ENCODE measurements around the gene LRFN2. TPM values are rescaled to one million over a fixed set of nuclear protein-coding genes. Genes with fewer than 3 reads are reported as not detected.
A peak's percentile ranks its signal among the peaks of the same experiment; 100 is the strongest.

LRFN2 gene
- polyA plus RNA-seq, 1 experiment: not detected

DNA sequence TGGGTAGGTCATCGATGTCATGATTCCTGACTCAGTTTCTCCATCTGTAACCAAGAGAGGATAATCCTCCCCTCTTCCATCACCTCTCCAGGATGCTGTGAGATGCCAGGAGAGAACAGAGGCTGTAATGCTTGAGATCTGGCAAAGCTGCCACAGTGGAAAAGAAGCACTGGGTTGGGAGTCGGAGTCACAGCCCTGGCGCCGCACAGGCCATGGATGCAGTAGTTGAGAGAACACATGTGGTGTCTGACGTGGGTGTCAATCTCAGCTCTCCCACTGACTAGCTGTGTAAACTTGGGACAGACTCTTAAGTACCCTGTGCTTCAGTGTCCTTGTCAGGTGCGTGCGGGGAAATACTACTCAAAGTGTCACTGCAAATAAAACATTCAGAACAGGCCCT, 47.3 kb downstream of the LRFN2 start:
- ChIA-PET CTCF (no interaction called here), POLR2A (no interaction called here)
- no peak overlapping the region for H3K4me3 ChIP-seq (ENCODE audit: low read depth, low read length)
- no peak for DNase-seq (ENCODE audit: low read depth, low spot score)
- no peak overlapping the region for H3K27ac ChIP-seq (ENCODE audit: low read depth, low read length)
- no peaks in the 10 kb centered on the region for H3K9me3 ChIP-seq (ENCODE audit: control insufficient read depth, insufficient read depth, low read length)
- no peaks in the 10 kb centered on the region for H3K27me3 ChIP-seq (ENCODE audit: control insufficient read depth, insufficient read depth, low read length)
- TF ChIP-seq, protein P1, sequence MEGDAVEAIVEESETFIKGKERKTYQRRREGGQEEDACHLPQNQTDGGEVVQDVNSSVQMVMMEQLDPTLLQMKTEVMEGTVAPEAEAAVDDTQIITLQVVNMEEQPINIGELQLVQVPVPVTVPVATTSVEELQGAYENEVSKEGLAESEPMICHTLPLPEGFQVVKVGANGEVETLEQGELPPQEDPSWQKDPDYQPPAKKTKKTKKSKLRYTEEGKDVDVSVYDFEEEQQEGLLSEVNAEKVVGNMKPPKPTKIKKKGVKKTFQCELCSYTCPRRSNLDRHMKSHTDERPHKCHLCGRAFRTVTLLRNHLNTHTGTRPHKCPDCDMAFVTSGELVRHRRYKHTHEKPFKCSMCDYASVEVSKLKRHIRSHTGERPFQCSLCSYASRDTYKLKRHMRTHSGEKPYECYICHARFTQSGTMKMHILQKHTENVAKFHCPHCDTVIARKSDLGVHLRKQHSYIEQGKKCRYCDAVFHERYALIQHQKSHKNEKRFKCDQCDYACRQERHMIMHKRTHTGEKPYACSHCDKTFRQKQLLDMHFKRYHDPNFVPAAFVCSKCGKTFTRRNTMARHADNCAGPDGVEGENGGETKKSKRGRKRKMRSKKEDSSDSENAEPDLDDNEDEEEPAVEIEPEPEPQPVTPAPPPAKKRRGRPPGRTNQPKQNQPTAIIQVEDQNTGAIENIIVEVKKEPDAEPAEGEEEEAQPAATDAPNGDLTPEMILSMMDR (IDR thresholded peaks at IDR 0.05; ENCODE audit: low read depth, low read length): no peak

DNA sequence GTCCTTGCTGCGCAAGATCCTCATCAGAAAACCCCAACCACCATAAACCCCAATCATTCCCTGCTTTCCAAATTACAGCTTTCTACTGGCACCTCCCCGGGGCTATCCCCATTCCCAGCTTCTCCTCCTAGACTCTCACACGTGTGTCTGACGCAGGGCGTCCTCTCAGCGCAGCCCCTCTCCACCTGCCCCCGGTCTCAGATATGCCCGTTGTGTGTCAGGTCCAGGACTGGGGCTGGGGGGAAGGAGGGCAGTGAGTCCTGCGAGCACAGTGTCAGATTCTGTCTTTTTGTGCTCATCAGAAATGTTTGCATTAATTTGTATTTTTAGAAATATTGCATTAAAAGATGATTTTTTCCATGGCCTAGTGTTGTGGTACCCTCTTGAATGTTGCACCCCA, 48.6 kb downstream of the LRFN2 start:
- no peak for DNase-seq (ENCODE audit: low read depth, low spot score)
- Histone ChIP-seq H3K4me3 (ENCODE audit: low read depth, low read length) (no peak overlapping the region), H3K27me3 (ENCODE audit: control insufficient read depth, insufficient read depth, low read length) (no peaks in the 10 kb centered on the region), H3K9me3 (ENCODE audit: control insufficient read depth, insufficient read depth, low read length) (no peaks in the 10 kb centered on the region), H3K27ac (ENCODE audit: low read depth, low read length) (no peak overlapping the region)
- ChIA-PET CTCF (no interaction called here), POLR2A (no interaction called here)
- TF ChIP-seq, protein P1 (IDR thresholded peaks at IDR 0.05; ENCODE audit: low read depth, low read length): no peak

DNA sequence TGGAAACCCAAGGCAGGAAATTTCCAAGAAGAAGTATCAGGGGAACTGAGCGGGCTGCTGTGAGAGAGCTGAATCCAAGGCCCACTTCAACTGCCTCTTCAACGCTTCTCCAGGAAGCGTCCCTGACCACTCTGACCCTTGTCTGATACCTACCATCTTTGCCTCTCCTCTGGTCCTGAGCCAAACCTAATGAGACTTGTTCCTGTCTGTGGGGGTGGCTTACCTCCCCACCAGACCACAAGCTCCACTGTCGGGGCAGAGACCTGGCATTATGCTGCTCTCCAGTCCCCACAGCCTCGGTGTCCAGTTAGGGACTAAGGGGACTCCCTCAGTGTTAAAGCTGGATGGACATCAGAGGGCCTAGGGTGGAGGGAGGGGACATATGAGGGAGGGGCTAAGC, 49.7 kb downstream of the LRFN2 start:
- no peak for DNase-seq (ENCODE audit: low read depth, low spot score)
- H3K27ac ChIP-seq (ENCODE audit: low read depth, low read length): no peak overlapping the region
- POLR2A ChIA-PET: no interaction called here
- no peak overlapping the region for H3K4me3 ChIP-seq (ENCODE audit: low read depth, low read length)
- CTCF ChIA-PET: no interaction called here
- TF ChIP-seq, protein P1 (IDR thresholded peaks at IDR 0.05; ENCODE audit: low read depth, low read length): no peak
- no peaks in the 10 kb centered on the region for H3K27me3 ChIP-seq (ENCODE audit: control insufficient read depth, insufficient read depth, low read length)
- no peaks in the 10 kb centered on the region for H3K9me3 ChIP-seq (ENCODE audit: control insufficient read depth, insufficient read depth, low read length)

DNA sequence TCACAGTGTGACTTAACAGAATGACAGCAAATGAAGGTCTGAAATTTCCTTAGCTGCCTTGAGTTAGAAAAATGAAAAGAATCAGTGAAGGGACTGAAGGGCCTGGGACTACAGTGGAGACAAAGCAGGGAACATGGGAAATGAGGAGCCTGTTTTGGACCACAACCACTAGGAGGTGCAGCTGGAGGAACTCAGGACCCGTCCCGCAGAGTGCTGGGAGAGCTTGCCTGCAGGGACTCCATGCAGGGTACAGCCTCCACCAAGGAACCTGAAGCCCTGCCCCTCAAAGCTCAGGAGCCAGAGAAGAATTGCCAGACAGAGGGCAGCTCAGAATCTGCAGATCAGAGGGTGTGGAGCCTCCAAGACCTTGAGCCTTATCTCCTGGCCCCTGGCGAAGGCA, 50.7 kb downstream of the LRFN2 start:
- ChIA-PET CTCF (interaction anchor here (1.0 kb wide), 1 partner anchor 14 kb away, joined by 3 read pairs; no protein-coding TSS in a partner anchor), POLR2A (no interaction called here)
- Histone ChIP-seq H3K27ac (ENCODE audit: low read depth, low read length) (no peak overlapping the region), H3K4me3 (ENCODE audit: low read depth, low read length) (no peak overlapping the region), H3K27me3 (ENCODE audit: control insufficient read depth, insufficient read depth, low read length) (no peaks in the 10 kb centered on the region), H3K9me3 (ENCODE audit: control insufficient read depth, insufficient read depth, low read length) (no peaks in the 10 kb centered on the region)
- TF ChIP-seq, protein P1 (IDR thresholded peaks at IDR 0.05; ENCODE audit: low read depth, low read length): 0 out of 2 replicates have a peak, but pooled peaks have one; percentile 14
- DNase-seq (ENCODE audit: low read depth, low spot score): no peak

DNA sequence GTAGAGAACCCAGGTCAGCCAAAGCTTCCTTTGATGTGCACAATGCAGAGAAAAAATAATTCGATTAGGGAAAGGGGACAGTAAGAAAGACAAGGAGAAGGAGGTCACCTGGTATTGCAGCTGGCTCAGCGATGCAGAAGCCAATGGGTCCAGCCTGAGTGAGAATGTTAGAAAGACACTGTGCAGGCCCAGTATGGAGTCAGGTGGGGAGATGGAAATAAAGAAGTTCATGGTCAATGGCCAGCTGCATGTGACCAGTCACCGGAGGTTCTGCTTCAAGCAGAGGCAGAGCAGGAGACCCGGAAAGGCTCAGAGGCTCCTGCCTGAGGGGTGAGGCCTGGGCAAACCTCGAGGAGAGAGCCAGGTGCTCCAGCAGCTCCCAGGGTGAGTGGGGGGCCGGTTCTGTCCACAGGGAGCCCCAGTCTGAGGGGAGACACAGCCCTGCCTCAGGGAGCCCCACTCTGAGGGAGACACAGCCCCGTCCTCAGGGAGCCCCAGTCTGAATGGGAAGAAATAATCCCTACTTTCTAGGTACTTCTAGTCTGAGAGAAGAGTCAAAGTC, 51.3 kb downstream of the LRFN2 start:
- no peak for DNase-seq (ENCODE audit: low read depth, low spot score)
- no peak overlapping the region for H3K4me3 ChIP-seq (ENCODE audit: low read depth, low read length)
- no peaks in the 10 kb centered on the region for H3K9me3 ChIP-seq (ENCODE audit: control insufficient read depth, insufficient read depth, low read length)
- no peaks in the 10 kb centered on the region for H3K27me3 ChIP-seq (ENCODE audit: control insufficient read depth, insufficient read depth, low read length)
- TF ChIP-seq, protein P1 (IDR thresholded peaks at IDR 0.05; ENCODE audit: low read depth, low read length): no peak
- CTCF ChIA-PET: interaction anchor here (1.0 kb wide), 1 partner anchor 14 kb away, joined by 3 read pairs; no protein-coding TSS in a partner anchor
- POLR2A ChIA-PET: no interaction called here
- no peak overlapping the region for H3K27ac ChIP-seq (ENCODE audit: low read depth, low read length)
